Skin of body (tissue), 2 donors: ENCODE data around the gene ELAVL2. TPM values are rescaled to one million over a fixed set of nuclear protein-coding genes. Genes with fewer than 3 reads are reported as not detected.

Experiments
- DNase-seq: peaks from one replicate; lab custom pipeline; 2025; lab: John Stamatoyannopoulos, UW
- total RNA-seq: library from RNA; depleted of rRNA; stranded (reverse); fragments of >200 nt; gene quantifications from one replicate; pipeline ENCODE4 v1.2.3, GENCODE V29; 2014

Gene ELAVL2
- total RNA-seq, 1 donor from 2014 or later, result 3.2 TPM

- no peak for DNase-seq
Measured at GRCh38 chr9:23771746-23772384, 54.2 kb downstream of the ELAVL2 start.

DNA sequence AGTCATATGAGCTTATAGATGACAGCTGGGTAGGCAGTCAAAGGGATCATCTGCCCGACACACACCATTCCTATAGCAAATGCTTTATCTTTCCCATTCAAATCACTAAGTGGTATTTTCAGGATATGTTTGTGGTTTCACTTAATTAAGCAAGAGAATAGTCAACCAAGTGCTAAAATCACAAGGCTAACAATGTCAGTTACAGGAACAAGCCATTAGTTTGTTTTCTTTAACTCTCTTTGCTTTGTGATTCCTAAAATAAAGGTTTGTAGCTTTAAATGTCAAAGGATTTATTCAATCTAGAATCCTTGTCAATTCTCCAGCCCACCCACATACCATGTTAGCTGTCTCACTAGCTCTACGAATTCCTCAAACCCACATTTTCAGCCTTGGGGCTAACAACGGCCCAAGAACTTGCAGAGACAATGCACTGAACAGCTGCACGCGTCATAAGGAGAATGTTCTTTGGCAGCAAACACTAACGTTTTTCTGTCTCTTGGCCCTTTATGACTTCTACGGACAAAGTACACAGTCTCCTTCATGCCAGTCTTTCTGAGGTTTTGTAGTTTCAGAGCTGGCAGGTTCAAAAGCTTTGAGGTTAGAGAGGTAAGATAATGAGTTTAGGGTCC, 56.6 kb downstream of the ELAVL2 start:
- peak; percentile 32 for DNase-seq

- DNase-seq, result no peak
Measured at GRCh38 chr9:23768861-23769260, 57.2 kb downstream of the ELAVL2 start.

GRCh38 chr9:23766613-23767012, 59.4 kb downstream of the ELAVL2 start:
- no peak for DNase-seq

GRCh38 chr9:23765561-23765960, 60.5 kb downstream of the ELAVL2 start:
- DNase-seq, result no peak

GRCh38 chr9:23764219-23764618, 61.8 kb downstream of the ELAVL2 start:
- no peak for DNase-seq

GRCh38 chr9:23754551-23754950, 71.5 kb downstream of the ELAVL2 start:
- no peak for DNase-seq

DNA sequence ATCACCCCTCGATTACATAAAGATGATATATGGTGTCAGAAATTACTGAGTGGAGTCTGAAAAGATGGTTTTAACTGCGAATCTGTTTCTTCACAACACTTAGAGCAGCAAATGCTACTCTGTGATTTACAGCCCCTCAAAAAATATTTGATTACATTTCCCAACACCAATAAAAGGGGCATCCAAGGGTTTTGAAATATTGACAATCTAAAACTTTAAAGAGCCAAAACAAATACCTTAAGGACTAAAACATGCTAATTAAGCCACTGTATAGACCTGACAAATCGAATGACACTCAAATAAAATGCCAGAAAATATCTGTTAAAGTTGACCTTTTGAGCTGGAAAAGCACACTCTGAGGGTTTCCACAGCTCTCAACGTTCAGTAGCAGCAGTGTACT, 73.2 kb downstream of the ELAVL2 start:
- no peak for DNase-seq

DNA sequence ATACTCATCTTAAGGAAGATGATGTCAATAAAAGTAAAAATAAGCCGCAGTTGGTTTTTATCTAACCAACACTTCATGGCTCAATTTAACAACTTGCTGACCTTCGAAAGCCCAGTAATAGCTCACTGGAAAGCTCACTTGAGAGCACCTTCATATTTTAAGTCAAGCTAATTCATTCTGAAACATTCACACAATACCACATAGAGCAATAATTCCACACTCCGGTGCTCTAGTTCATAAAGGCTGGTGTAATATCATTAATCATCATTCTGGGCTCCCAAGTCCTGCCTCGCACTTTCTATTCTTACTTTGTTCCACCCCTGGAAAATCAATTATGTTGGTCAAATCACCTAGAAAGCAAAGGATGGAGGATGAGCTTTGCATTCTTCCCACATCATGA, 74.4 kb downstream of the ELAVL2 start:
- DNase-seq, result no peak

DNA sequence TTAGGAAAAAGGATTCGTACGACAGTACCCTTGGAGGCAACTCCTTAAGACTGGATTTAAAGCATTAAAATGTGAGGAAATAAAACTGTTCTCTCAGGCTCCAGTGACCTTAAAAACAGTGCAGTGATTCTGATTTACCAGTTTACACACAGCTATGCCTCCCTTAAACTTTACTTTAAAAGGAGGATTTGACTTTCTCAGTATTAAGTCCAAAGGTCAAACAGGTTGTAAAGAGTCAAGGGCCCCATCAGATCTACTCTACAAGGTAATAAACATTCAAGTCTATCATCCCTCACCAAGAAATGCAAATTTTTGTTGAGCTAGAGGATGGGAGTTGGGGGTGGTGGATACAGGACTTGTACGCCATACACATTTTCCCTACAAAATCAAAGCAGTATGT, 75.2 kb downstream of the ELAVL2 start:
- DNase-seq, result no peak

DNA sequence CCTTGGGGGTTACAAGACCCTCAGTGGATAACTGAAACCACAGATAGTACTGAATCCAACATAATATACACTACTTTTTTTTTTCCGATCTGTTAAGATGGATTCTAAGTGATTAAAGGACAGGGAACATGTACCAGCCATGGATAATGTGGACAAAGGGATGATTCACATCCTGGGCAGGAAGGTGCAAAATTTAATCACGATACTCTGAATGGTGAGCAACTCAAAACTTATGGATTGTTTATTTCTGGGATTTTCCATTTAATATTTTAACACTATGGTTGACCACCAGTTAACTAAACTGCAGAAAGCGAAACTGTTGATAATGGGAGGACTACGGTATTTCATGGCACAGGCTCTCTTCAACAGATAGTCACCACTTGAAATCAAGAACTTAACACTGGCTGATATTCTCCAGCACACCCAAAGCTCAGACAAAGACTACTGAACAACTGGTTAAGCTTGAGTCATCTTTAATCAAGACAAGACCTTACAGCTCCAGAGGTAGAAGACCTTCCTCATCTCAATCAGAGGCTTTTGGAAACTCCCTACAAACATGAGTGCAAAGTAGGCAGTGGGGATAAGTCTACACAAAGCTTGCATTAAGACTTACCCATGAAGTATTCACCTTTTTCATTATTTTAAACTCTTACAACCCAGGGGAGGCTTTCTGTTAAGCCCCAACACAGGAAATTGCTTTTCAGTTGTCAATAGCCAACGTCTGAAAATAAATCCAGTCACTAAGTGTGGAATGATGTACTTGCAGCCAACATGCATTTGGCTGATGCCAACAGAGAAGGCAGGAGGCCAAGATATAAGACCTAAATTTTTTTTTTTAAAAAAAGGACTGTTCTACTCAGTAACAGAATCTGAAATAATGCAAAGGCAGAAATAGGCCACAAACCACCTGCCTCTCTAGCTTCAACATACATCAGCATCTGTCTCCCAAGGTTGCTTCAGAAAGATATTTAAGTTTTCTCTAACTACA, 78.7 kb downstream of the ELAVL2 start:
- no peak for DNase-seq

GRCh38 chr9:23746317-23746716, 79.7 kb downstream of the ELAVL2 start:
- DNase-seq, result no peak

DNA sequence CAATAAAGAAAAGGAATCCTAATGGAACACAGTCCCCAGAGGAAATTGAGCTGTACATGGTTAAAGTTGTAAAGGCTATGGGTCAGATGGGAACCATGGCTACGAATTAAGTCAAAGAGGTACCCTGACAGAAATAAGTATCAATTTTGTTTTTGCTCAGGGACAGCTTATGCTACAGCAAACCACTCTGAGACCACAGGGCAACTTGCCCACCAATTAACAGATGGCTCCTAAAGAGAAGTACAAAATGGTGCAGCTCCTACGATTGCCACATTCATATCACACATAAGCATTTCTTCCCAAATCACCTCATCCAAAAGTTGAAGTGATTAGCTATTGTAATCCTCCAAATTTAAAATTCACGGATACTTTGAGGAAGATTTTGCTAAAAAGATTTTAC, 83.0 kb downstream of the ELAVL2 start:
- no peak for DNase-seq

GRCh38 chr9:23741351-23741750, 84.7 kb downstream of the ELAVL2 start:
- no peak for DNase-seq

DNA sequence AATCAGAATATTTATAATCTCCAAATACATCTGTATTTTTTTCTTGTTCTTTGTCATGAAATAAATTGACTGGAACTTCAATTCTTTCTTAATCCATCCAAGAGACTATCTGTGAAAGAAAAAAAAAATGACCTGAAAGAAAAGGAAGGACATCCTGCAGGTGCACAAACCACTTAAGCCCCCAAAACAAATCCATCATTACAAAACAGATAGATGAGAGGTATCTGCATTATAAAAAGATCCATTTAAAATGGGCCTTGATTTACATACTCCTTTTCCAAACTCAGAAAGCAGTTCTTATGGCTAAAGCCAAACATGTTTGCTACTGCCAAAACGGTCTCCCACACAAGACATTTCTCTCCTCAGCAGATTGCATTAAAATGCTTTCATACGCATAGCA, 85.5 kb downstream of the ELAVL2 start:
- DNase-seq, result no peak

DNA sequence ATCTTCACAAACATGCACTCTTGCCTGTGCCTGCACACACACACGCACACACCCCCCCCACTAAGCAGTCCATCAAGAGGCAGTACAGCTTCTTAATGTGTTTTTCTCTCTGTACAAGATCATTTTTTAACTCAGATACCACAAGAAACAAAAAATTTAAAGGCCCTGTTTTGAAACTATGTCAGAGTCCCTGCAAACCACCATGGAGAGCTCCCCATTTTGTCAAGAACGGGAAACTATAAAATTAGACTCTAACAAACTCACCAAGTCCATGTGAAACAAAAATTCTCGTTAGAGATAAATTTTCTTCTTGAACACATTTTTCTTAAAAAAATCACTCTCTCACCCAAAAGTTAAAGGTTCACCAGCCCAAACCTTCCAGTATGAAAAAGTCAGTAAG, 86.3 kb downstream of the ELAVL2 start:
- DNase-seq, result peak; percentile 1

DNA sequence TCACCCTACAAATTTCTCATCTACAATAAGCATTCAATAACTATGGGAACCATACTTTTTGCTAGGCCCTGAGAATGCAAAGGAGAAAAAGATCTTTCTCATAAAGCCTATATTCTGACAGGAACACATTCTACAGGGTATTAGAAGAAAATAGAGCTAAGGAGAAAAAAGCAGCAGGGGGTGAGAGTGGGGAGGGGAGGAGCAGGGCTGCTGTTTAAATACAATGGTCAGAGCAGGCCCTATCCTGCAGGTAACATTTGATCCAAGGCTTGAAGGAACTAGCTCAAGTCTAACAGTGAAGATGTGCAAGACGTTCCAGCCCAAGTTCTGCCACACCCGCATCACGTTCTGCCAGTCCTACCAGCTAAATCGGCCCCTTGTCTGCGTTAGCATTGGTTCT, 89.7 kb downstream of the ELAVL2 start:
- no peak for DNase-seq

DNA sequence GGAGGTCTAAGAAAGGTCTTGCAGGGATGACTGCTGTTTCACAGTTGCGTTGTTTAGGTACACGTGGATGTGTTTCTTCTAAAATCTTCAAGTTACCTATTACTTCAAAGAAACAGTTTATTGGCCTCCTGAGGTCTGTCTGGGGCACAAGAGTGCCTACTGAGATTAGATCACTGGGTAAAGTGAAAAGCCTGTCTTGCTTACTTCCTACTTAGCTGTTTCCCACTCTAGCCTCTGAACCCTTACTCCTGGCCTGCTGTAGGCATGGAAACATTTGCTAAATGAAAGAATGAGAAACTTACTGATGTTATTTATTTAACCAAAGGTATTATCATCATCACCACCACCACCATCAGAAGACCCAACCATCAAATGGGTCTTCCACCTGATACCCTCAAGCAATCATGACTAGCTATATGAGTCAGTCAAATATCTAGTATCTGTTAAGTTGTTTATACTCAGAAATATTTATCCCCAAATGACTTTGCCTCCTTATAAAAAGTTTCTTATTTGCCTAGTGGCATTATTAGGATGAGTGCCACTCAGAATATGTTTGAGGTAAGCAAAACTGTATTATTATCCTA, 92.5 kb downstream of the ELAVL2 start:
- DNase-seq, result no peak

GRCh38 chr9:23731353-23731752, 94.7 kb downstream of the ELAVL2 start:
- DNase-seq, result no peak

DNA sequence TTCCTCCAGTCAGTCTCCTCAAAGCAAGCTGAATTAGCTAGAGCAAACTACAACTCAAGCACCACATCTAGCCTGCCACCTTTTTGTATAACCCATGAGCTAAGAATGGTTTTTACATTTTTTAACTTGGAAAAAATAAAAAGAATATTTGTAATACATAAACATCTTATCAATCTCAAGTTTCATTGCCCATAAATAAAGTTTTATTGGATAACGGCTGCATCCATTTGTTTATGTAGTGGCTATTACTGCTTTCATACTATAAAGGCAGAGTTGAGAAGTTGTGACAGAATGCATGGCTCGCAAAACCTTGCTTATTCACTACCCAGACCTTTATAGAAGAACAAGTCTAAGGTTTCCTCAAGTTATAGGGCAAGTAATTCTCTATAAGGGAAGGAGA, 95.7 kb downstream of the ELAVL2 start:
- DNase-seq, result no peak

DNA sequence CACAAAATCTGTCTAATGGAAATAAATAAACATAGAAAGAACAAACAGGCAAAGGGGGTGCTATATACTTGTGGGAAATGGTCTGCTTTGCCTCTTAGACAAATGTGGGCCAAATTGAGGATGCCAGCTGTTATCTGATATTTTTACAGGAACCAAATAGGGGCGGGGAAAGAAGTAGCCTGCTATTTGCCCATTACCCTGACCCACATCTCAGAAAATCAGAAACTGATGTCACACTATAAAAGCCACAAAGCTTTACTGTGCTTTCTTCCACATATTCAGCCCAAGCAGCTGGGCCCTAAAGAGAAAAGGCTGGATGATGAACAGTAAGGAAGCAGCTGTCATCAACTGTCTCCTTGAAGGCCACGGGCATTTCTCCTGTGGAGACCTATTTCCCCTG, 97.3 kb downstream of the ELAVL2 start:
- no peak for DNase-seq
